Posterior cingulate gyrus (tissue), 11 donors: ENCODE data around the gene CDC42SE2.
"Not testable (repeated sequence)": the region's sequence is repeated elsewhere in the genome, so short reads cannot be mapped to it uniquely, and the experiment has no call there.

ENCODE experiments used
- DNase-seq, 10 donors: peaks; one replicate each; pipeline versions ENCODE4 v3.0.0 to v3.0.0-alpha.2; 2020 to 2021; ENCODE audit warnings: mixed read lengths in 3 of 10
- intact Hi-C: fragments of 100-400 bp; cut with DNase I; formaldehyde crosslinking; loops from one replicate; pipeline ENCODE4 v1.15.1; 2023

Gene CDC42SE2

GRCh38 chr5:131382407-131383395 is 118.8 kb downstream of the CDC42SE2 start:
- intact Hi-C loops: loop anchor here (10.0 kb wide), 1 partner anchor 118 kb away; the partner anchor contains the start of gene CDC42SE2
- DNase-seq: no peak

- intact Hi-C loops: loop anchor here (10.0 kb wide), 1 partner anchor 119 kb away; the partner anchor contains the start of gene CDC42SE2
Measured at GRCh38 chr5:131384173-131384572, 120.3 kb downstream of the CDC42SE2 start.

GRCh38 chr5:131384616-131385214 is 120.9 kb downstream of the CDC42SE2 start:
- no peak for DNase-seq

More at GRCh38 chr5:131384173-131384572, 120.3 kb downstream of the CDC42SE2 start:
- DNase-seq: no peak

GRCh38 chr5:131386124-131386523 is 122.3 kb downstream of the CDC42SE2 start:
- intact Hi-C loops: loop anchor here (10.0 kb wide), 1 partner anchor 121 kb away; the partner anchor contains the start of gene CDC42SE2
- no peak for DNase-seq

More at GRCh38 chr5:131384616-131385214, 120.9 kb downstream of the CDC42SE2 start:
- intact Hi-C loops: loop anchor here (10.0 kb wide), 1 partner anchor 120 kb away; the partner anchor contains the start of gene CDC42SE2

GRCh38 chr5:131386779-131387178 is 122.9 kb downstream of the CDC42SE2 start:
- intact Hi-C loops: loop anchor here (10.0 kb wide), 1 partner anchor 122 kb away; the partner anchor contains the start of gene CDC42SE2
- no peak for DNase-seq

- intact Hi-C loops: loop anchor here (10.0 kb wide), 1 partner anchor 122 kb away; the partner anchor contains the start of gene CDC42SE2
- DNase-seq: no peak
Measured at GRCh38 chr5:131387255-131387654, 123.4 kb downstream of the CDC42SE2 start.

GRCh38 chr5:131389096-131389868 is 125.4 kb downstream of the CDC42SE2 start:
- DNase-seq: no peak
- intact Hi-C loops: loop anchor here (10.0 kb wide), 1 partner anchor 124 kb away; the partner anchor contains the start of gene CDC42SE2

GRCh38 chr5:131389869-131390265 is 126.0 kb downstream of the CDC42SE2 start:
- no peak for DNase-seq
- intact Hi-C loops: loop anchor here (10.0 kb wide), 1 partner anchor 125 kb away; the partner anchor contains the start of gene CDC42SE2

- intact Hi-C loops: no loop called here
- DNase-seq: no peak
Measured at GRCh38 chr5:131392466-131393095, 128.7 kb downstream of the CDC42SE2 start.

GRCh38 chr5:131393498-131393968 is 129.7 kb downstream of the CDC42SE2 start:
- DNase-seq: peak in 6 of 10 donors; percentile 43 to 89 (median 65)
- intact Hi-C loops: no loop called here

GRCh38 chr5:131394128-131394527 is 130.3 kb downstream of the CDC42SE2 start:
- no peak for DNase-seq
- intact Hi-C loops: no loop called here

GRCh38 chr5:131396015-131396414 is 132.2 kb downstream of the CDC42SE2 start:
- intact Hi-C loops: no loop called here
- DNase-seq: no peak

GRCh38 chr5:131396630-131397273 is 132.9 kb downstream of the CDC42SE2 start:
- intact Hi-C loops: no loop called here

GRCh38 chr5:131399007-131399406 is 135.2 kb downstream of the CDC42SE2 start:
- intact Hi-C loops, DNase-seq: not testable (repeated sequence)

More at GRCh38 chr5:131396630-131397273, 132.9 kb downstream of the CDC42SE2 start:
- DNase-seq: peak in 4 of 10 donors; percentile 28 to 86 (median 64)

GRCh38 chr5:131400585-131400984 is 136.7 kb downstream of the CDC42SE2 start:
- intact Hi-C loops: no loop called here
- DNase-seq: no peak

GRCh38 chr5:131405674-131406073 is 141.8 kb downstream of the CDC42SE2 start:
- intact Hi-C loops: no loop called here
- DNase-seq: no peak

GRCh38 chr5:131406076-131406475 is 142.2 kb downstream of the CDC42SE2 start:
- intact Hi-C loops: no loop called here
- DNase-seq: no peak

- intact Hi-C loops: no loop called here
- DNase-seq: no peak
Measured at GRCh38 chr5:131406975-131407638, 143.3 kb downstream of the CDC42SE2 start.
